ENCODE data around the gene CGREF1. TPM values are rescaled to one million over a fixed set of nuclear protein-coding genes. Genes with fewer than 3 reads are reported as not detected.

CGREF1 gene, protein sequence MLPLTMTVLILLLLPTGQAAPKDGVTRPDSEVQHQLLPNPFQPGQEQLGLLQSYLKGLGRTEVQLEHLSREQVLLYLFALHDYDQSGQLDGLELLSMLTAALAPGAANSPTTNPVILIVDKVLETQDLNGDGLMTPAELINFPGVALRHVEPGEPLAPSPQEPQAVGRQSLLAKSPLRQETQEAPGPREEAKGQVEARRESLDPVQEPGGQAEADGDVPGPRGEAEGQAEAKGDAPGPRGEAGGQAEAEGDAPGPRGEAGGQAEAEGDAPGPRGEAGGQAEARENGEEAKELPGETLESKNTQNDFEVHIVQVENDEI
- total RNA-seq (ENCODE audit: unreplicated experiment): not detected
- long read RNA-seq: 0 reads

DNA sequence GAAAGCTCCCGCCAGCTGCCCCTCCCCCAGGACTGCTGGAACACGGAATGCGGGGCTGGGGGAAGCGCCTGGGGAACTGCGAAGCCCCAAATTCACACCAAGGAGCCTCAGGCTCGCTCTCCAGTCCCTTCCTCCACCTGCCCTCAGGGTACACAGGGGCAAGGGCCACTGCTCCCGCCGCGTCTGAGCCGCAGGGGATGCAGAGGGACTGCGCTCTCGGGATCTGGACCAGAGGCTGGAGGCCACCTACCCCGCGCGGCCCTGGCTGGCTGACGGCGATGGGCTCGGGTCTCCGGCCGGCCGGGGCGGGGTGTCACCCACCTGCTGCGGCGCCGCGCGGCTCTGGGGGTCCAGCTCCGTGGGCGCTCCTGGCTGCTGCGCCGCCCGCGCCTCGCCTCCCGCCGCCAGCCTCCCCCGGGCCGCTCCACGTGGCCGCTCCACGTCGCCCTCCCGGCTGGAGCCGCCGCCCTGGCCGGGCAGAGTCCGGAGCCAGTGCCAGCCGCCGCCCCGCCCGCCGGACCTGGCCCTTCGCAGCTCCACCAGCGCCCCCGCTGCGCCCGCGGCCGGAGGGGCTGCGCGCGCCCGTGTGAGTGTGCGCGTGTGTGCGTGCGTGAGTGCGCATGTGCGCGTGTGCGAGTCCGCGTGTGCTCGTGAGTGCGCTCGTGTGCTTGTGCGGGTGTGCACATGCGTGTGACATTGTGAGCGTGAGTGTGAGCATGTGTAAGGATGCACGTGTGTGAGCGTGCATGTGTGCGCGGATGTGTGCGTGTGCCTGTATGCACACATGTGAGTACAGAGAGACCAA, at the start of gene CGREF1:
Gene CGREF1 (minus strand): TSS at position 604 of the 805 bp plus-strand sequence. CDS start 14,762 bp downstream, outside the sequence.
- H3K36me3 Mint-ChIP-seq (ENCODE audit: low read depth, unreplicated experiment): peaks cover 8% of the 10 kb centered on the region

DNA sequence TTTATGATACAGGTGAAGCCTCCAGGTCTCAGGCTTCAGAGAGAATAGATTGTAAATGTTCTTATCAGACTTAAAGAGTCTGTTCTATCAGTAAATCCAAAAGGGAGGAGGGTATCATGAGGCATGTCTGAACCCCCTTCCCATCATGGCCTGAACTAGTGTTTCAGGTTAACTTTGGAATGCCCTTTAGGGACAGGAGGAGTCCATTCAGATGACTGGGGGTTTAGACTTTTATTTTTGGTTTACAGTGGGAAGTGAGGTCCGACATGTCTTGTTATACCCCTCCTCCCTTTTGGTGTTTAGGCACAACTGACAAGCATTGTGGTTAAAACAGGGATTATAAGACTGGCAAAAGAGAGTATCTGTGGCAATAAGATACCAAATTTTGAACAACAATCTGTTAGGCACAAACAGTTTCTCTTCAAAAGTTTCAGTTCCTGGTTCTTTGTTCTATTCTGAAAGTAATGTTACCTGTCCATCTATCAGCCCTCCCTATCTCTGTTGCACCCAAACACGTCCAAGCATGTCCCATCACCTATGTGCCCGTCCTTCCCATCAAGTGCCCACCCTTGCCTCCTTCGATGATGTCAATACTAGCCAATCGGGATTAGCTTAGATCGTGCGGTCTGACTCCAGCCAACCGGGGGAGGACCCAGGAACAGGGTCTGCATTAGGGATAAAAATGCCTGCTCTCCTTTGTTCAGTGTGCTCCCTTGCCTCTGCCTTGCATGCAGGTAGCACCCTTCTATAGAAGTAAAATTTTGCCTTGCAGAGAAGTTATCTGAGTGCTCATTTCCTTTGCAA, 46.2 kb upstream of the CGREF1 start:
- H3K27ac Mint-ChIP-seq (ENCODE audit: unreplicated experiment): no peak overlapping the region
- no peak for DNase-seq (ENCODE audit: low spot score)
- TF ChIP-seq, protein P1, sequence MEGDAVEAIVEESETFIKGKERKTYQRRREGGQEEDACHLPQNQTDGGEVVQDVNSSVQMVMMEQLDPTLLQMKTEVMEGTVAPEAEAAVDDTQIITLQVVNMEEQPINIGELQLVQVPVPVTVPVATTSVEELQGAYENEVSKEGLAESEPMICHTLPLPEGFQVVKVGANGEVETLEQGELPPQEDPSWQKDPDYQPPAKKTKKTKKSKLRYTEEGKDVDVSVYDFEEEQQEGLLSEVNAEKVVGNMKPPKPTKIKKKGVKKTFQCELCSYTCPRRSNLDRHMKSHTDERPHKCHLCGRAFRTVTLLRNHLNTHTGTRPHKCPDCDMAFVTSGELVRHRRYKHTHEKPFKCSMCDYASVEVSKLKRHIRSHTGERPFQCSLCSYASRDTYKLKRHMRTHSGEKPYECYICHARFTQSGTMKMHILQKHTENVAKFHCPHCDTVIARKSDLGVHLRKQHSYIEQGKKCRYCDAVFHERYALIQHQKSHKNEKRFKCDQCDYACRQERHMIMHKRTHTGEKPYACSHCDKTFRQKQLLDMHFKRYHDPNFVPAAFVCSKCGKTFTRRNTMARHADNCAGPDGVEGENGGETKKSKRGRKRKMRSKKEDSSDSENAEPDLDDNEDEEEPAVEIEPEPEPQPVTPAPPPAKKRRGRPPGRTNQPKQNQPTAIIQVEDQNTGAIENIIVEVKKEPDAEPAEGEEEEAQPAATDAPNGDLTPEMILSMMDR (IDR thresholded peaks at IDR 0.05; ENCODE audit: unreplicated experiment): no peak
- peak overlapping the region; percentile 19 for H3K4me3 Mint-ChIP-seq (ENCODE audit: unreplicated experiment)
- H3K4me1 Mint-ChIP-seq (ENCODE audit: unreplicated experiment): no peaks in the 10 kb centered on the region
- H3K36me3 Mint-ChIP-seq (ENCODE audit: low read depth, unreplicated experiment): no peaks in the 10 kb centered on the region
- peaks cover under 1% of the 10 kb centered on the region for H3K27me3 Mint-ChIP-seq (ENCODE audit: unreplicated experiment)
- H3K9me3 Mint-ChIP-seq (ENCODE audit: unreplicated experiment): no peaks in the 10 kb centered on the region

More for the DNA sequence above, at the start of gene CGREF1:
- peaks cover 15% of the 10 kb centered on the region for H3K27me3 Mint-ChIP-seq (ENCODE audit: unreplicated experiment)
- H3K9me3 Mint-ChIP-seq (ENCODE audit: unreplicated experiment): no peaks in the 10 kb centered on the region
- H3K4me3 Mint-ChIP-seq (ENCODE audit: unreplicated experiment): peak within 1 kb of the TSS; percentile 67
- TF ChIP-seq, protein P1 (IDR thresholded peaks at IDR 0.05; ENCODE audit: unreplicated experiment): no peak
- peaks cover 11% of the 10 kb centered on the region for H3K4me1 Mint-ChIP-seq (ENCODE audit: unreplicated experiment)
- peak; percentile 18 for DNase-seq (ENCODE audit: low spot score)
- H3K27ac Mint-ChIP-seq (ENCODE audit: unreplicated experiment): no peak within 1 kb of the TSS

DNA sequence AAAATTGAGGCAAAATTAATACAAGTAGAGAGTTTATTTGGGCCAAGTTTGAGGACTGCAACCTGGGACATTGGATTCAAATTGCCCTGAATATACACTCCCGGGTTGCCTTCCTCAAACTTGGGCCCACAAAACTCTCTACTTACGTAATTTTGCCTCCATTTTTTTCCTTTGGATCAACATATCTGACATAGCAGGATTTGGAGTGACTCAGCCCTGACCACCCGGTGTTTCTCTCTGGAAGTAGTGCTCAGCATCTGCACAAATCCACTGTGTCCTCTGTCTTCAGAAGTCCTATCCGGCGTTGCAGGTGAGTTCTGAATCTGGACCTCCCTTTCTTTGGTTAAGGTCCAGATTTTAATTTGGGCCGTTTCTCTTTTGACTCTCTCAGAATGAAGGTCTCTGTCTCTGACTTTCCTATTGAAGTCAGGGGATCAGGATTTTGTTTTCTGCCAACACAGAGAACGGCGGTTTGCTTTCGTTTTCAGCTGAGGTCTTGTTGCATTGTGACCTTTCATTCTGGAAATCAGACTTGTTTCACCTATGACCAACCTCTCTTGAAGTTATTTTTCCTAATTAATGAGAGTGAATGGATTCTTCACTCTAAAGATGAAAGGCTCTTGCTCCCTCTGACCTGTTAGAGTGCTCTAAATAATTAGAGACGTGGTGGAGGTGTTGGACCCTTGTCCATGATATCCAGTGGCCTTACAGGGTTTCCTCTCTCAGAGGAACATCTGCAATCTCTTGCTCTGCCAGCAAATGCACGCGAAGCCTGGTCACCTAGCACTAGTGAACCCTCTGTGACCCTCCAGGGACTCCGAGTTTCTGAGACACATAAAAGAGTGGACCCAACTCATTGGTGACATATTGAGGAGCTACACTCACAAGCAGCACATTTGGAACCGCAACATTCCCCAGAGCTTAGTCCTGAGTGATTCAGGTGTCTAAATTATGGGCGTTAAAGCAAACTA, 43.5 kb upstream of the CGREF1 start:
- no peak overlapping the region for H3K27ac Mint-ChIP-seq (ENCODE audit: unreplicated experiment)
- H3K4me1 Mint-ChIP-seq (ENCODE audit: unreplicated experiment): no peaks in the 10 kb centered on the region
- no peak for DNase-seq (ENCODE audit: low spot score)
- H3K27me3 Mint-ChIP-seq (ENCODE audit: unreplicated experiment): peaks cover 2% of the 10 kb centered on the region
- no peaks in the 10 kb centered on the region for H3K36me3 Mint-ChIP-seq (ENCODE audit: low read depth, unreplicated experiment)
- TF ChIP-seq, protein P1 (IDR thresholded peaks at IDR 0.05; ENCODE audit: unreplicated experiment): no peak
- no peak overlapping the region for H3K4me3 Mint-ChIP-seq (ENCODE audit: unreplicated experiment)
- no peaks in the 10 kb centered on the region for H3K9me3 Mint-ChIP-seq (ENCODE audit: unreplicated experiment)

DNA sequence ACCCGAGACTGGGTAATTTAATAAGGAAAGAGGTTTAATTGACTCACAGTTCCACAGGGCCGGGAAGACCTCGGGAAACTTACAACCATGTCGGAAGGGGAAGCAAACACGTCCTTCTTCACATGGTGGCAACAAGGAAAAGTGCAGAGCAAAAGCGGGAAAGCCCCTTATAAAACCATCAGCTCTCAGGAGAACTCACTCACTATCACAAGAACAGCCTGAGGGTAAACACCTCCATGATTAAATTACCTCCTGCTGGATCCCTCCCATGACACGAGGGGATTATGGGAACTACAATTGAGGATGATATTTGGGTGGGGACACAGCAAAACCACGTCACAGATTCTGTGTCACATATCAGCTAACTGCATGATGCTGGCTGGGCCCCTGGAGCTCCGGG, 41.3 kb upstream of the CGREF1 start:
- TF ChIP-seq, protein P1 (IDR thresholded peaks at IDR 0.05; ENCODE audit: unreplicated experiment): no peak
- no peaks in the 10 kb centered on the region for H3K36me3 Mint-ChIP-seq (ENCODE audit: low read depth, unreplicated experiment)
- H3K27me3 Mint-ChIP-seq (ENCODE audit: unreplicated experiment): peaks cover 2% of the 10 kb centered on the region
- no peaks in the 10 kb centered on the region for H3K4me1 Mint-ChIP-seq (ENCODE audit: unreplicated experiment)
- no peaks in the 10 kb centered on the region for H3K9me3 Mint-ChIP-seq (ENCODE audit: unreplicated experiment)
- DNase-seq (ENCODE audit: low spot score): no peak
- H3K4me3 Mint-ChIP-seq (ENCODE audit: unreplicated experiment): no peak overlapping the region
- H3K27ac Mint-ChIP-seq (ENCODE audit: unreplicated experiment): no peak overlapping the region

All from endothelial cell (in vitro differentiated cells).